BLaER1 treated with 17β-estradiol and CSF1 and Interleukin-3, amounts not matched to agents 10 nM and 100 nM (cell line): ENCODE data around the gene FCHSD2.

ENCODE experiments used
- H3K27ac ChIP-seq, 11 experiments: shearing (Covaris generic); formaldehyde crosslinking; 2 replicates each; pipeline ENCODE4 v1.8.1; 2022
- H3K27me3 ChIP-seq, 11 experiments: shearing (Covaris generic); formaldehyde crosslinking; 2 replicates each; pipeline ENCODE4 v1.8.1; 2022
- H3K36me3 ChIP-seq, 11 experiments: shearing (Covaris generic); formaldehyde crosslinking; 2 replicates each; pipeline ENCODE4 v1.8.1; 2022
- H3K4me1 ChIP-seq, 10 experiments: shearing (Covaris generic); formaldehyde crosslinking; 2 replicates each; pipeline ENCODE4 v1.8.1; 2022
- H3K4me2 ChIP-seq, 11 experiments: shearing (Covaris generic); formaldehyde crosslinking; 2 replicates each; pipeline ENCODE4 v1.8.1; 2022
- H3K4me3 ChIP-seq, 10 experiments: shearing (Covaris generic); formaldehyde crosslinking; 2 replicates each; pipeline ENCODE4 v1.8.1; 2022
- H3K9ac ChIP-seq, 11 experiments: shearing (Covaris generic); formaldehyde crosslinking; 2 replicates each; pipeline ENCODE4 v1.8.1; 2022
- H3K9me3 ChIP-seq, 11 experiments: shearing (Covaris generic); formaldehyde crosslinking; replicated peaks in 1 of 11; 2 replicates each; pipeline ENCODE4 v1.8.1; 2022
- H4K20me1 ChIP-seq, 11 experiments: shearing (Covaris generic); formaldehyde crosslinking; 2 replicates each; pipeline ENCODE4 v1.8.1; 2022
- Cebpa-rat ChIP-seq, 11 experiments: shearing (Covaris generic); IDR thresholded peaks; 2 replicates each; pipeline ENCODE4 v1.8.1; 2022

FCHSD2 gene

GRCh38 chr11:72789493-72790131, 352.5 kb downstream of the FCHSD2 start:
- TF ChIP-seq Cebpa-rat (IDR thresholded peaks at IDR 0.05), result no peak

GRCh38 chr11:72788241-72788640, 353.9 kb downstream of the FCHSD2 start:
- Histone ChIP-seq H3K4me2 (peak overlapping the region; percentile 44 to 92 (median 74)), H3K9me3 (no peaks in the 10 kb centered on the region), H3K36me3 (no peaks in the 10 kb centered on the region), H3K4me1 (peaks cover 42 to 72% (median 61%) of the 10 kb centered on the region in 10 experiments), H3K27me3 (no peaks in the 10 kb centered on the region), H3K27ac (peak overlapping the region in 9 of 11 experiments; percentile 27 to 71 (median 63); a peak in 15 of 22 replicates), H4K20me1 (0 out of 22 replicates have a peak, but pooled peaks cover 0 to 6% (median 0%) of the 10 kb centered on the region in 11 experiments), H3K4me3 (peak overlapping the region in 1 of 10 experiments; percentile 13; a peak in 1 of 20 replicates), H3K9ac (peak overlapping the region in 9 of 11 experiments; percentile 0 to 57 (median 44); a peak in 9 of 22 replicates)
- TF ChIP-seq Cebpa-rat (IDR thresholded peaks at IDR 0.05), result no peak

More at GRCh38 chr11:72789493-72790131, 352.5 kb downstream of the FCHSD2 start:
- peak overlapping the region in 2 of 11 experiments; percentile 7 to 29; a peak in 4 of 22 replicates for H3K27ac ChIP-seq
- peaks cover 50 to 80% (median 70%) of the 10 kb centered on the region in 10 experiments for H3K4me1 ChIP-seq
- peak overlapping the region in 10 of 11 experiments; percentile 10 to 88 (median 39); a peak in 17 of 22 replicates for H3K4me2 ChIP-seq
- 0 out of 22 replicates have a peak, but pooled peaks cover 0 to 6% (median 0%) of the 10 kb centered on the region in 11 experiments for H4K20me1 ChIP-seq
- no peaks in the 10 kb centered on the region for H3K9me3 ChIP-seq
- no peaks in the 10 kb centered on the region for H3K27me3 ChIP-seq
- H3K36me3 ChIP-seq, result no peaks in the 10 kb centered on the region
- peak overlapping the region in 4 of 11 experiments; percentile 5 to 17 (median 12); a peak in 2 of 22 replicates for H3K9ac ChIP-seq
- no peak overlapping the region for H3K4me3 ChIP-seq

GRCh38 chr11:72787216-72788104, 354.7 kb downstream of the FCHSD2 start:
- no peaks in the 10 kb centered on the region for H3K36me3 ChIP-seq
- H3K4me1 ChIP-seq, result peaks cover 36 to 67% (median 56%) of the 10 kb centered on the region in 10 experiments
- H3K27me3 ChIP-seq, result peaks cover 0 to 1% (median 0%) of the 10 kb centered on the region in 11 experiments; a peak in 1 of 22 replicates
- peak overlapping the region in 1 of 10 experiments; percentile 13; a peak in 1 of 20 replicates for H3K4me3 ChIP-seq
- H4K20me1 ChIP-seq, result peaks cover 0 to 6% (median 0%) of the 10 kb centered on the region in 11 experiments; a peak in 2 of 22 replicates
- H3K9me3 ChIP-seq, result no peaks in the 10 kb centered on the region
- peak overlapping the region; percentile 44 to 92 (median 74) for H3K4me2 ChIP-seq
- TF ChIP-seq Cebpa-rat (IDR thresholded peaks at IDR 0.05), result no peak
- peak overlapping the region in 10 of 11 experiments; percentile 0 to 57 (median 44); a peak in 14 of 22 replicates for H3K9ac ChIP-seq
- peak overlapping the region in 10 of 11 experiments; percentile 27 to 71 (median 60); a peak in 18 of 22 replicates for H3K27ac ChIP-seq
